ENCODE measurements around the gene SPATA31D1. TPM values are rescaled to one million over a fixed set of nuclear protein-coding genes. Genes with fewer than 3 reads are reported as not detected.
"Not testable (repeated sequence)": the region's sequence is repeated elsewhere in the genome, so short reads cannot be mapped to it uniquely, and the experiment has no call there.

SPATA31D1 gene
- total RNA-seq: not detected in 2 replicates

GRCh38 chr9:81988472-81988871, at the start of gene SPATA31D1:
SPATA31D1 (plus strand) TSS chr9:81988772; CDS start chr9:81988819, 47 bp downstream.
- not testable (repeated sequence) for DNase-seq (ENCODE audit: low read depth in 2 of 2)

GRCh38 chr9:81943393-81943792, 45.2 kb upstream of the SPATA31D1 start, which contains the start of gene SPATA31D3:
SPATA31D3 (plus strand) TSS chr9:81943500; CDS start chr9:81943586, 86 bp downstream.
- not testable (repeated sequence) for DNase-seq (ENCODE audit: low read depth in 2 of 2)

GRCh38 chr9:81948650-81949049, 39.9 kb upstream of the SPATA31D1 start:
- DNase-seq (ENCODE audit: low read depth in 2 of 2): not testable (repeated sequence)

- no peak for DNase-seq (ENCODE audit: low read depth in 2 of 2)
These were observed 35.5 kb upstream of the SPATA31D1 start for GRCh38 chr9:81953096-81953495.

GRCh38 chr9:81955625-81956024, 32.9 kb upstream of the SPATA31D1 start:
- DNase-seq (ENCODE audit: low read depth in 2 of 2): no peak

- DNase-seq (ENCODE audit: low read depth in 2 of 2): no peak
These were observed 24.1 kb upstream of the SPATA31D1 start for GRCh38 chr9:81964218-81965171.

- DNase-seq (ENCODE audit: low read depth in 2 of 2): no peak
These were observed 20.5 kb upstream of the SPATA31D1 start for GRCh38 chr9:81968026-81968425.

GRCh38 chr9:81969971-81970370, 18.6 kb upstream of the SPATA31D1 start:
- no peak for DNase-seq (ENCODE audit: low read depth in 2 of 2)

GRCh38 chr9:81971727-81972126, 16.8 kb upstream of the SPATA31D1 start:
- no peak for DNase-seq (ENCODE audit: low read depth in 2 of 2)

- no peak for DNase-seq (ENCODE audit: low read depth in 2 of 2)
These were observed 13.8 kb upstream of the SPATA31D1 start for GRCh38 chr9:81974764-81975163.

- no peak for DNase-seq (ENCODE audit: low read depth in 2 of 2)
These were observed 12.2 kb upstream of the SPATA31D1 start for GRCh38 chr9:81976351-81976750.

GRCh38 chr9:81979196-81979595, 9.4 kb upstream of the SPATA31D1 start:
- DNase-seq (ENCODE audit: low read depth in 2 of 2): no peak

- DNase-seq (ENCODE audit: low read depth in 2 of 2): no peak
These were observed 8.0 kb upstream of the SPATA31D1 start for GRCh38 chr9:81980568-81980967.

- DNase-seq (ENCODE audit: low read depth in 2 of 2): no peak
These were observed 6.7 kb upstream of the SPATA31D1 start for GRCh38 chr9:81981883-81982282.

- no peak for DNase-seq (ENCODE audit: low read depth in 2 of 2)
These were observed 3.6 kb upstream of the SPATA31D1 start for GRCh38 chr9:81984928-81985327.

- no peak for DNase-seq (ENCODE audit: low read depth in 2 of 2)
These were observed 2.5 kb upstream of the SPATA31D1 start for GRCh38 chr9:81986051-81986450.

- DNase-seq (ENCODE audit: low read depth in 2 of 2): no peak
These were observed 1.1 kb downstream of the SPATA31D1 start for GRCh38 chr9:81989700-81990099.

- no peak for DNase-seq (ENCODE audit: low read depth in 2 of 2)
These were observed 5.1 kb downstream of the SPATA31D1 start for GRCh38 chr9:81993656-81994055.

GRCh38 chr9:81999806-82000205, 11.2 kb downstream of the SPATA31D1 start:
- DNase-seq (ENCODE audit: low read depth in 2 of 2): no peak

GRCh38 chr9:82010711-82011110, 22.1 kb downstream of the SPATA31D1 start:
- DNase-seq (ENCODE audit: low read depth in 2 of 2): no peak

GRCh38 chr9:82011133-82011532, 22.6 kb downstream of the SPATA31D1 start:
- DNase-seq (ENCODE audit: low read depth in 2 of 2): no peak

- no peak for DNase-seq (ENCODE audit: low read depth in 2 of 2)
These were observed 23.7 kb downstream of the SPATA31D1 start for GRCh38 chr9:82012276-82012675.

GRCh38 chr9:82020331-82020730, 31.8 kb downstream of the SPATA31D1 start:
- no peak for DNase-seq (ENCODE audit: low read depth in 2 of 2)

All from dermis microvascular lymphatic vessel endothelial cell (primary cell).